Measurements from ENCODE around the gene SLC28A3. TPM values are rescaled to one million over a fixed set of nuclear protein-coding genes. Genes with fewer than 3 reads are reported as not detected.
"Not testable (repeated sequence)": the region's sequence is repeated elsewhere in the genome, so short reads cannot be mapped to it uniquely, and the experiment has no call there.

The SLC28A3 gene, protein sequence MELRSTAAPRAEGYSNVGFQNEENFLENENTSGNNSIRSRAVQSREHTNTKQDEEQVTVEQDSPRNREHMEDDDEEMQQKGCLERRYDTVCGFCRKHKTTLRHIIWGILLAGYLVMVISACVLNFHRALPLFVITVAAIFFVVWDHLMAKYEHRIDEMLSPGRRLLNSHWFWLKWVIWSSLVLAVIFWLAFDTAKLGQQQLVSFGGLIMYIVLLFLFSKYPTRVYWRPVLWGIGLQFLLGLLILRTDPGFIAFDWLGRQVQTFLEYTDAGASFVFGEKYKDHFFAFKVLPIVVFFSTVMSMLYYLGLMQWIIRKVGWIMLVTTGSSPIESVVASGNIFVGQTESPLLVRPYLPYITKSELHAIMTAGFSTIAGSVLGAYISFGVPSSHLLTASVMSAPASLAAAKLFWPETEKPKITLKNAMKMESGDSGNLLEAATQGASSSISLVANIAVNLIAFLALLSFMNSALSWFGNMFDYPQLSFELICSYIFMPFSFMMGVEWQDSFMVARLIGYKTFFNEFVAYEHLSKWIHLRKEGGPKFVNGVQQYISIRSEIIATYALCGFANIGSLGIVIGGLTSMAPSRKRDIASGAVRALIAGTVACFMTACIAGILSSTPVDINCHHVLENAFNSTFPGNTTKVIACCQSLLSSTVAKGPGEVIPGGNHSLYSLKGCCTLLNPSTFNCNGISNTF
- not detected for polyA plus RNA-seq (ENCODE audit: insufficient read length)

DNA sequence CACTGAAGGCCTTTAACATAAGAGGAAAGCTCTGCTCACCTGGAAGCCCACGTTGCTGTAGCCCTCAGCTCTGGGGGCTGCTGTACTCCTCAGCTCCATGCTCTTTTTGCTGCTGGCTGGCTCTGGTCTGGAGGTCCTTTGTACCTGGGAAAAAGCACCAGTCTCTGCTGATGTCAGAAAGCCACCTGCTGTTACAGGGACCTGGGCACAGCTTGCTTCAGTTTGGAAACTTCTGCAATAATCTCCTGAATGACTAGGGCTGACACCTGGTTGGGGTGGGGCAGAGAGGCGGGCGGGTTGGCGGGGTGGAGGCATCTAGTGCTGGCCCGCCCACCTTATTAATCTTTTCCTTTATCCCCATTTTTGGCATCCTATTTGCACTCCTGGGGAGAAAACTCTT, at the start of gene SLC28A3:
SLC28A3 (minus strand) TSS at position 224 of the 400 bp plus-strand sequence; CDS start at position 99, 125 bp downstream.
- DNase-seq = no peak

DNA sequence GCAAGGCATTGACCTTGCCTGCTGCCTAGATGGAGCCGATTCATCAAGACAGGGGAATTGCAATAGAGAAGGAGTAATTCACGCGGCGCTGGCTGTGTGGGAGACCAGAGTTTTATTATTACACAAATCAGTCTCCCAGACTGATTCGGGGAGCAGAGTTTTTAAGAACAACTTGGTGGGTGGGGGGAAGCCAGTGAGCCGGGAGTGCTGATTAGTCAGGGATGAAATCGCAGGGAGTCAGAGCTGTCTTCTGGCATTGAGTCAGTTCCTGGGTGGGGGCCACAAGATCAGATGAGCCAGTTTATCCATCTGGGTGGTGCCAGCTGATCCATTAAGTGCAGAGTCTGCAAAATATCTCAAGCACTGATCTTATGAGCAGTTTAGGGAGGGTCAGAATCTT, 49.7 kb upstream of the SLC28A3 start:
- not testable (repeated sequence) for DNase-seq

DNA sequence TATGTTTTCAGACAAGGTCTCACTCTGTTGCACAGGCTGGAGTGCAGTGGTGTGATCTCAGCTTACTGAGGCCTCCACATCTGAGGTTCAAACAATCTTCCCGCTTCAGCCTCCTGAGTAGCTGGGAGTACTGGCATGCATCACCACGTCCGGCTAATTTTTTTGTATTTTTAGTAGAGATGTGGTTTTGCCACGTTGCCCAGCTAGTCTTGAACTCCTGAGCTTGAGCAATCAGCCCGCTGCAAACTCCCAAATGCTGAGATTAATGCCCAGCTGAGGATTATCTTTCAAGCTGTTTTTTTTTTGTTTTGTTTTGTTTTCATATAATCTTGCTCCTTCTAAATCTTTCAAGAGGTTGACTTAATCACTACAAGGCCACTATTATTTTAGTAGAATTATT, 47.3 kb upstream of the SLC28A3 start:
- DNase-seq = no peak

DNA sequence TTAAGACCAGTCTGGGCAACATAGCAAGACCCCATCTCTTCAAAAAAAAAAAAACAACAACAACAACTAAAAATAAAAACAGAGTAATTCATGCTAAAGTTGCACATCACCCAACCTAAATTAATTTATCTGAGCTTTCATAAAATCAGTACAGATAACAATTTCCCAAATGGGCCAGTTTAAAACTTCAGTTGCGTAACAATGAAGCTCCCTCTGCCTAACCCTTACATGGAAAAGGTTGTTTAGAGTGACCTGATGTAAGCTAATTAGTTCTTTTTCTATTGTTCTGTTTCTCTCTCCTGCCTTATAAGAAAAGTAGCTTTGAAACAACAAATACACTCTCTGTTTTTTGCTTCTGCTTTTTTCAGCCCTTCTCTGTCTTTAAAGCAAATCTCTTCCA, 46.2 kb upstream of the SLC28A3 start:
- no peak for DNase-seq

DNA sequence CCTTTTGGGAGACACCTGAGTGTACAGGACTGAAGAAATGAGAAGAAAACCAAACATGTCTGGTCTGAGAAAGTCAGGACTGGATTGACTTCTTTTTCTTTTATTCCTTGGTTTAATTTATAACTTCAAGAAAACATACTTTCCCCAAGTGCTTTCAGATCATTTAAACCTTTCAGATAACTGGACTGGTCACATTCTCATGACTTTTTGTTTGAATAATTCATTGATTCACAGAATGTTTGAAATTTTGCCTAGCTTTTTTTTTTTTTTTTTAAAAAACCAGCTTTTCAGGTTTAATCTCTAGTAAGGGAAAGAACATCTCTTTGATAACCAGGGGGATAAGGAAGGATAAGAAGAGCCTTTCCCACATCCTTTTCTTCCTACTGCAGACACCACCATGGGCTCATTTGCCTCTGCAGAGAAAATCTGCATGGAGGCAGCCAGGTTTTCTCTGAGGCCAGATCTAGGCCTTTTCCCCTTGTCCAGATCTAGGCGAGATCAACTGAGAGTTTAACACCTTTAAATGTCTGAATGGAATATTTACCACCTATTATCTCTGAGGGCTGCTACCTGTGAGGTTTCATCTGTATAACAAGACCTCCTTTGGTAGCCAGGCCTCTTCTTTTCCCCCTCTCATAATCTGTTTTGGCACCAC, 45.0 kb upstream of the SLC28A3 start:
- no peak for DNase-seq

DNA sequence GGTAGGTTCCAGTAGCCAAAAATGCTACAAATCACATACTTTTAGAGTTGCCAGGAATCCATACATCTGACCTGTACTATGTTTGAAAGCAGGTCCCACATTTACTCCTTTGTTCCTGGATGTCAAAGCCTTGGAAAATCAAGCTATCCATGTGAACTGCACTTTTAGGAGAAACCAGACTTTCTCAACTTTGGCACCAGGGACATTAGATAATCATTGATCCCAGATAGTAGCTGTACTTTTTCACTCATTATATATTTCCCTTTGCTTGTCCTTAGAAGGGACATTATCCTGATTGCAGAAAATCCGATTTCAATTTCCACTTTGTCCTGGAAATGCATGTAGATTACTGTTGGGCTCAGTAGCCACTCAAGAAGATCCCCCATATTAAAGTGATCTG, 44.1 kb upstream of the SLC28A3 start:
- DNase-seq = no peak

DNA sequence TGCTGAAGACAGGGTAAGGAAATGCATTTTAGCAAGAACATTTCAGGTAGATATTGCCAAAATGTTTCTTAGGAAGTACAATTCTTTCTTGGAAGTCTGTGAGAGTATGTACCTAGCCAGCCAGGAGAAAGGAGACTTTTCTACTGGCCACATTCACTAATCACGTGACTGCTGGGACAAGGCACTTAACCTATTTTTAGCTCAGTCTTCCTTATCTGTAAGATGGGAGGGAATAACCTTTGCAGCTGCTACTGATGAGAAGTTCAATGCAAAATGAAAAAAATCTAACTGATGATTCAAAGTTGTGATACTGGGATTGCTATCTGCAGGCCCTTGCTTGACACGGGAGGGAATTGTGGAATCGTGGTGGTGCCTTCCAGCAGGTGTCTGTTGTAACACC, 42.6 kb upstream of the SLC28A3 start:
- DNase-seq = no peak

DNA sequence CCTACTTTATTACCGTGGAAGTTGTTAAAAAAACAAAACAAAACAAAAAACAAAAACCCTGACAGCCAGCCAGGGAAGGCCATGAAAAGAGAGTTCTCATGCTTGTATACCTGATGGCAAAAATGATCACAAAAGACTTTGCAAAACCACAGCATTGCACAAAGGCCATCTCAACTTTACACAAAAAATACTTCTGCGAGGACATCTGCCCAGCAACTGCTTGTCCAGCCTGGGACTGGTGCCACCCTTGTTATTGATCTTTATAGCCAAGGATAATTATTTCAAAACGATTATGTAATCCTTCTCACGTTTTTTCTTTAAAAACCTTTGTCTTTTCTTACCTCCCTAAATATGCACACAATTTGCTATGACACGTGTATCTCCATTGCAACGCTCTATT, 42.2 kb upstream of the SLC28A3 start:
- no peak for DNase-seq

DNA sequence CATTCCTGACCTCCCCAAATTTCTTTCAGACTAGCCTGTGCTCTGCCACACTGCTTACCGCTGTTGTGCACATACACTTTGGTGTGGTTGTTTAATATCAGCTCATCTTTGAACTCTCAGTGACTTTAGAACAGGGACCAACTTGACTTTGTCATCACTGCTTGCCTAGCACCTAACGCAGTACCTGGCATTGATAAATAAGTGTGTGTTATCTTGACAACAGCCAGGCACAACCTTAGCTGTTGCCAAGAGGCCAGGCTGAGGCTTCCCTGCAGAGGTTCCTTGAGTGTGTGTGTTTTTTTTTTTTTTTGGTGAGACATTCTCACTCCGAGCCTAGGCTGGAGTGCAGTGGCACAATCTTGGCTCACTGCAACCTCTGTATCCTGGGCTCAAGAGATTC, 41.0 kb upstream of the SLC28A3 start:
- DNase-seq = no peak

DNA sequence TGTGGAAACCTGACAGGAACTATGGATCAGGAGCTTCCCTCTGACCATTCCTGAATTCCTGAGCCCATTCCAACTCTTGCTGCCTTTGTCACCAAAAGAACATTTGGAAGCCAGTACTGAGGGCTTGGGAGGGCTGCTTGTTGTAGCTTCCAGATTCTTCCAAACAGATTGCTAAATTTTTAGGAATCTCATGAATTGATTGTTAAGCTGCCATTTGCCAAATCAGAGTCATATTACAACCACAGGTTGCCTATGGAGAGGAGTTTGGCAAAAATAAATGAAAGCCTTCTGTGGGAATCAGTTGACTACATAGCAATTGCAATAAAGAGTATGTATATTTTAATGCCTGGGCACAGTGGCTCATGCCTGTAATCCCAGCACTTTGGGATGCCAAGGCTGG, 39.2 kb upstream of the SLC28A3 start:
- no peak for DNase-seq

DNA sequence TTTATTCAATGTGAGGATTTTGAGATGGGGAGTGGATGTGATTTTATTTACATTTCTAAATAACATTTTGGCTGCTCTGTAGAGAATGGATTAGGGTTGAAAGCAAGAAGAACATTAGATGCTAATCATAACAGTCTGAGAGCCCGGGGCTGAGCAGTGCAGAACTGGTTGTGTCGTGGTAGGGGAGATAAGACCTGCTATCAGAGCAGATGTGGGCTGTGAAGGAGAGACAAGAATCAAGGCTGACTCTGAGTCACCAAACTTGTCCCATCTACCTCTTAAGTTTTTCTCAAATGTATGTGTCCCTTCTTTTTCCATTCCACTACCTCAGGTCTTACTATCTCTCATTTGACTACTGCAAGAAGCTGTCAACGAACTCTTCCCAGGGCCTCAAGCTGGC, 35.4 kb upstream of the SLC28A3 start:
- no peak for DNase-seq

DNA sequence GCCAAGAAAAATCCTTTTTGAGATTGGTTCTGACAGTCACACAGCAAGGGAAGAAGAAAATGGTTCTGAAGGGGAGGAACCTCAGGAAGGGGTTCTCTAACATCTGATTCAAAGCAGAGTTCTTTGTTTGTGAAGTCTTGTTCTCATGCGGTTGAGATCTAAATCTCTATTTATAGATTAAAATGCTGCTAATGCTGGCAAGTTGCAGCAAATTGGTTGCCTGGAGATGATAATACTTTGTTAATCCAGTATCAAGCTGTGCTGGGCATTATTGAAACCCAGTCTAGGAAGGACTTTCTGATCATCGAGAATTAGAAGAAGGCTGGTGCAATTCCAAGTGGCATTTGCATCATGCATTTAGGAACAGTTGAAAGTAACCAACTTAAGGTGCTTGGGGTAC, 34.0 kb upstream of the SLC28A3 start:
- DNase-seq = no peak

DNA sequence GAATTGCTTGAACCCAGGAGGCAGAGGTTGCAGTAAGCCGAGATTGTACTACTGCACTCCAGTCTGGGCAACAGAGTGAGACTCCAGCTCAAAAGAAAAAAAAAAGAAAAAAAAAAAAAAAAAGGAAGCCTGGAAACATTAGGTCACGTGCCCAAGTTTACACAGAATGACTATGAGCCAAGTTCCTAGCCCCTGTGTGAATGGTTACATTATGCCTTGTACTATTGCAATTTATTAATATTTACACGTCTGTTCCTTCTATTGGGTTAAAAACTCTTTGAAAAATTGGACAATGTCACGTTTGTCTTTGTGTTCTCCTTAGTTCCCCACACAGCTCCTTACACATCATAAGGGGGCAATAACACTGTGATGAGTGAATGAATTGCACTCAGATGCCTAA, 33.5 kb upstream of the SLC28A3 start:
- DNase-seq = no peak

DNA sequence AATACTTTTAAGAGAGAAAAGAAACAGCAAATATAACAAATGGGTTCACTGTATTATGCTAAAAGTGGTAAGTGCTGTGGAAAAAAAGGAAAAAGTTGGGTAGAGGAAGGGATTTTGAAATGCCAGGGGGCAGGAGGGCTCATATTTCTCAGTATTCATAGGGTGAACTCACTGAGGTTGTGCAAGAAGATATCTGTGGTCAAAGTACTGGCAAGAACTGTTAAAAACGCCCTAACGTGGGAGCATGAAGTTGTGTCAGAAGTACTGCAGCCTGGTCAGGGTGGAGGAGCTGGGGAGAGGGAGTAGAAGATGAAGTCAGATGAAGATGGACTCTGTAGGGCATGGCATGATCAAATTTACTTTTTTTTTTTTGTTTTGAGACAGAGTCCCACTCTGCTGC, 31.2 kb upstream of the SLC28A3 start:
- DNase-seq = no peak

DNA sequence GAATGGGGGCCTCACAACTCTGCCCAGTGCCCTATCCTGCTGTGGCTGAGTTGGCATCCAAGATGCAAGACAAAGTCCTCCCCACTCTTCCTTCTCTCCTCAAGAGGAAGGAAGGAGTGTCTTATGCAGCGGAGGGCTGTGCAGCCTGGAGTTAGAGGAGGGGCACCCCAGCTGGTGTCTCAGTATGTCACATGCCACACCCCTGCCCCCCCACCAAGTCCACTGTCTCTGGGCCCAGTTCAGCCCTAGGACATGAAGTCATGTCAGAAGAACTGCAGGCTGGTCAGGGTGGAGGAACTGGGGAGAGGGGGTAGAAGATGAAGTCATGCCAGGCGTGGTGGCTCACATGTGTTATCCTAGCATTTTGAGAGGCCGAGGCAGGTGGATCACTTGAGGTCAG, 28.0 kb upstream of the SLC28A3 start:
- no peak for DNase-seq

DNA sequence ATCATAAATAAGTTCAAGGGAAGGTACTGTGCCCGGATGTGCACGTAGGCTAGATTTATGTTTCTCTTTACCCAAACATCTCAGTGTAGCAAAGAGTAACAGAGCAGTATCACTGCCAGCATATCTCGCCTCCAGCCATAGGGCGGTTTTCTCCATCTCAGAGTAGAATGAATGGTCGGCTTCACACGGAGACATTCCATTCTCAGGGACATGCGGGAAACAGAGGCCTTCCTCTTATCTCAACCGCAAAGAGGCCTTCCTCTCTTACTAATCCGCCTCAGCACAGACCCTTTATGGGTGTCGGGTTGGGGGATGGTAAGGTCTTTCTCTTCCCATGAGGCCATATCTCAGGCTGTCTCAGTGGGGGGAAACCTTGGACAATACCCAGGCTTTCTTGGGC, 27.2 kb upstream of the SLC28A3 start:
- not testable (repeated sequence) for DNase-seq

DNA sequence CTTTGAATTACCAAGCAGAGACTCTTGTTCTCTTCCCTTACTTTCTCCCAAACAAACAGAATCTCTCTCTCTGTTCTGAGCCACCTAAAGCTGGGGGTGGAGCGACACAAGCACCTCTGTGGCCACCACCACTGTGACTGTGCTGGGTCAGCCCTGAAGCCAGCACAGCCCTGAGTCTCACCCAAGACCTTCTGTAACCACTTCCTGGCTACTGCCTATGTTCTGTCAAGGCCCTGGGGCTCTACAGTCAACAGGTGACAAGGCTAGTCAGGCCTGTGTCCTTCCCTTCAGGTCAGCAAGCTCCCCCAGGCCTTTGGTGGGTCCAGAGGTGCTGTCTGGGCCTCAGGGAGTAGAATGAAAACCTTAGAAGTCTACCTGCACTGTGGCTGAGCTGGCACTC, 26.1 kb upstream of the SLC28A3 start:
- DNase-seq = no peak

DNA sequence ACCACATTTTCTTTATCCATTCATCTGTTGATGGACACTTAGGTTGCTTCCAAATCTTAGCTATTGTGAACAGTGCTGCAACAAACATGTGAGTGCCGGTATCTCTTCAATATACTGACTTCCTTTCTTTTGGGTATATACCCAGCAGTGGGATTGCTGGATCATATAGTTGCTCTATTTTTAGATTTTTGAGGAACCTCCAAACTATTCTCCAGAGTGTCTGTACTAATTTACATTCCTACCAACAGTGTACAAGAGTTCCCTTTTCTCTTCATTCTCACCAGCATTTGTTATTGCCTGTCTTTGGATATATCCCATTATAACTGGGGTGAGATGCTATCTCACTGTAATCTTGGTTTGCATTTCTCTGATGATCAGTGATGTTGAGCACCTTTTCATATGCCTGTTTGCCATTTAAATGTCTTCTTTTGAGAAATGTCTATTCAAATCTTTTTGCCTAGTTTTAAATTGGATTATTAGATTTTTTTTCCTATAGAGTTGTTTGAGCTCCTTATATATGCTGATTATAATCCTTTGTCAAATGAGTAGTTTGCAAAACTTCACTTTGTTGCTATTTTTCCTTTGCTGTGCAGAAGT, 24.4 kb upstream of the SLC28A3 start:
- not testable (repeated sequence) for DNase-seq

DNA sequence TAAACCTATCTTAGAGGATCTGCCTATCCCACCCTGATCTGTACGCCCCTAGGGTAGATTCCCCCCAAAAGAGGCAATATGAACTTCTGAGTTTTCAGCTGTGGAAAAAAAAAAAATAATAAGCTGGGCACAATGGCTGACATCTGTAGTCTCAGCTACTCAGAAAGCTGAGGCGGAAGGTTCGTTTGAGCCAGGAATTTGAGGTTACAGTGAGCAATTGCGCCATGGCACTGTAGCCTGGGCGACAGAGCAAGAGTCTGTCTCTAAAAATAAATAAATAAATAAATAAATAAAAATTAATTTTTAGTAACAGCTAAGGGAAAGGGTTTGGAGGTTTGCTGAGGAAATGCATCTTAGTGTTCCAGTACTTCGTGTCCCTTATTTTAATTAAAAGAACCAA, 21.1 kb upstream of the SLC28A3 start:
- DNase-seq = no peak

DNA sequence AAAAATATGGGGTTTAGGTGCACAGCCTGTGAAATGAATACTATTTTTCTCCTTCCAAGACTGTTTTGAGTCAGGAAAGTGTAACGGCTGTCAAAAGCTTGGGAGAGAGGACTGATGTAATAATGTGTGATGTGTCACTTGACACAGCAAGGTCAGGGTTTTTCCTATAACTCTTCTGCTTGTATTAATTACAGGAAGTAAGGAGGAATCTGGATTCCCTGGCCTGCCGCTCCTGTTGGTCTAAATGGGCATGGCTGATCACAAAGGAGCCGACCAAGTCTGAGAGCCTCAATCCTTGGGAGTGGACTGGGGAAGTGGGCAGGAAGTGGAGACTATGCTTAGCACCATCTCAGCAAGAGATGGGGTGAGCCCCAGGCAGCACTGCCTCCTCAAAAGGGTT, 16.7 kb upstream of the SLC28A3 start:
- no peak for DNase-seq

DNA sequence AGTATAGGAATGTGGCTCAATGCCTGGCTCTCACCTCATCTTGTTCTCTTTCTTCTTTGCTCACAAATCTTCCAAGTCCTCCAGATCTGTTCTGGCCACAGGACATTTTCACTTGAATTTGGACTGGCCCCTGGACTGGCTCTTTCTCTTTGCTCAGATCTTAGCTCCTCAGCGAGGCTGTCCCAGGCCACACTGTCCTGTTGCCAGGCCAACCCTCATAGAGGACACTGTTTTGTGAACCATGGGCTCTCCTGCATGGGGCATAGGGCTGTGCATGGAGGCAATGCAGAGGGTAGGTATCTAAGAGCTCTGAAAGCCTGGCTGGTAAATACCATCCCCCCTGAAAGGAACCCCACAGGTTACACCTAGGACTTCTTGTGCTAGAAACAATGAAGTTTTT, 13.5 kb upstream of the SLC28A3 start:
- no peak for DNase-seq

DNA sequence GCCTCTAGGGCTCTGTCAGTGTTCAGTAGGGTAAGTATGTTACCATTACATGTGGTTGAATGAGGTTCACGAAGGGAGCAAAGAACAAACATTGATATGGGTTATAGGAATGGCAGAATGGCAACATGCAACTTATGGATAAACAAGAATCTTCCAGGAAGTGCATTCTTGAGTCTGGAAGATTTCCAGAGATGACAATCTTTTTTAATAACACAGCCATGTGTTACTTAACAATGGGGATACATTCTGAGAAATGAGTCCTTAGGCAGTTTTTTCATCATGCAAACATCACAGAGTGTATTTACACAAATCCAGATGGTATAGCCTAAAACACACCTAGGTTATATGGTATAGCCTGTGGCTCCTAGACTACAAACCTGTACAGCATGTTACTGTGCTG, 9.1 kb upstream of the SLC28A3 start:
- no peak for DNase-seq

DNA sequence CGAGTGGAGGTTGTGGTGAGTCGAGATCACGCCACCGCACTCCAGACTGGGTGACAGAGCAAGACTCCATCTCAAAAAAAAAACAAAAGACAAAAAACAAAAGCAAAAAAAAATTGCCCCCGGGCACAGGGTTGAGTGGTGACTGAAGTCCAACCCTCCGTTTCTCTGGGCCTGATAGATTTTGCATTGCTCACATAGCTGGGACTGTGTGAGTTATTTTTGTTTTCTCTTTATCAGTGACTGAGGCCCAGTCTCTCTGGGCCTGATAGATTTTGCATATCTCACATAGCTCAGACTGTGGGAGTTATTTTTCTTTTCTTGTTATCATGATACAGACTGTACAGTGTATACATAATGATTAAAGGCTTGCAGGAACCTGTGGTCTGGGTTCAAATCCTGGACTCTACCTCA, 2.6 kb upstream of the SLC28A3 start:
- DNase-seq = no peak
